ENCODE data around the gene PRG3. TPM values are rescaled to one million over a fixed set of nuclear protein-coding genes. Genes with fewer than 3 reads are reported as not detected.
"Not testable (repeated sequence)": the region's sequence is repeated elsewhere in the genome, so short reads cannot be mapped to it uniquely, and the experiment has no call there.

PRG3 gene
- total and polyA plus RNA-seq, 8 donors, result not detected

DNA sequence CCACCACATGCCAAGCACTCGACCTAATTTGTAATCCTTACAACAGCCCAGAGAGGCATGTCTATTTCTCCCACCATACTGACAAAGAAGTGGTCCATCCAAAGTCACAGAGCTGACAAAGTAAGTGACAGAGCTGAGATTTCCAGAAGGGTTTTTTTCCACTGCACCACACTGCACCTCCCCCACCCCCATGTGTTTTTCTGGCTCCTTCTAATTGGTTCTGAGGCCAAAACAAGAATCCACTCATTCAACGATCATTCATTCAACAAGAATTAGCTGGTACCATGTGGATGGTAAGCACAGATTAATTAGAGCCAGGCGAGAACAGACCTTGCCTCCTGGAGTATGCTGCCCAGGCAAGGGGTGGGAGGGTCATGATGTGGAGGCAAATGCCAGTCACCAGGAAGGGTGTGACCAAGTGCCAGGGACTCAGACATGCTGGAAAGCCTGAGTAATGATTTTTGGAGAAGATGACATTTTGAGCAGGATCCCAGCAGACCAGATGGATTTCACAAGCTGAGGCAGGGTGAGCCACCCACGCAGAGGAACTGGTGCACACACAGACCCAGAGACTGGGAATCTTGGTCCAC is 24.4 kb upstream of the PRG3 start:
- peaks cover 25 to 51% (median 36%) of the 10 kb centered on the region in 4 donors for H3K36me3 ChIP-seq
- H3K4me1 ChIP-seq, result peaks cover 0 to 18% (median 0%) of the 10 kb centered on the region in 4 donors
- WGBS, 5 donors, result 78 to 88% (median 80%) methylated on average over 4 of the region's 4 CpGs
- TF ChIP-seq POLR2A (IDR thresholded peaks at IDR 0.05) (no peak), EP300 (IDR thresholded peaks at IDR 0.05) (no peak), POLR2AphosphoS5 (IDR thresholded peaks at IDR 0.05) (no peak)
- TF ChIP-seq, protein P1, sequence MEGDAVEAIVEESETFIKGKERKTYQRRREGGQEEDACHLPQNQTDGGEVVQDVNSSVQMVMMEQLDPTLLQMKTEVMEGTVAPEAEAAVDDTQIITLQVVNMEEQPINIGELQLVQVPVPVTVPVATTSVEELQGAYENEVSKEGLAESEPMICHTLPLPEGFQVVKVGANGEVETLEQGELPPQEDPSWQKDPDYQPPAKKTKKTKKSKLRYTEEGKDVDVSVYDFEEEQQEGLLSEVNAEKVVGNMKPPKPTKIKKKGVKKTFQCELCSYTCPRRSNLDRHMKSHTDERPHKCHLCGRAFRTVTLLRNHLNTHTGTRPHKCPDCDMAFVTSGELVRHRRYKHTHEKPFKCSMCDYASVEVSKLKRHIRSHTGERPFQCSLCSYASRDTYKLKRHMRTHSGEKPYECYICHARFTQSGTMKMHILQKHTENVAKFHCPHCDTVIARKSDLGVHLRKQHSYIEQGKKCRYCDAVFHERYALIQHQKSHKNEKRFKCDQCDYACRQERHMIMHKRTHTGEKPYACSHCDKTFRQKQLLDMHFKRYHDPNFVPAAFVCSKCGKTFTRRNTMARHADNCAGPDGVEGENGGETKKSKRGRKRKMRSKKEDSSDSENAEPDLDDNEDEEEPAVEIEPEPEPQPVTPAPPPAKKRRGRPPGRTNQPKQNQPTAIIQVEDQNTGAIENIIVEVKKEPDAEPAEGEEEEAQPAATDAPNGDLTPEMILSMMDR (IDR thresholded peaks at IDR 0.05), result no peak
- H3K9me3 ChIP-seq, result no peaks in the 10 kb centered on the region
- no peaks in the 10 kb centered on the region for H3K27me3 ChIP-seq
- H3K27ac ChIP-seq, result no peak overlapping the region
- intact Hi-C loops (cut with DNase I; ENCODE audit: low total_unique reads), result no loop called here
- H3K4me3 ChIP-seq, result no peak overlapping the region
- no peak for DNase-seq

DNA sequence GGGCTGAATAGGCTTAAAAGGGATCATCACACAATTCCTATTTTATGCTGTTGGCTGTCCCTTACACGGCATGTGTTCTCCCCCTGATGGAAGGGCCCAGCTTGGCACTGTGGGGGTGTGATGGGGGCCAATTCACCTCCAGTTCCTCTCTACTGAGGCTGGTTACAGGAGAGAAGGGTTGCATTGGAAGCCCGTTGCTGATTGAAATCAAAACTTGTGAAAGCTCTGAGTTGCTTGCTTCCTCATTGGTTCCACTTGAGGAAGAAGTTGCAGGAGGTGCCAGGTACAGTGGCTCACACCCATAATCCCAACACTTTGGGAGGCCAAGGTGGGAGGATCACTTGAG is 22.8 kb upstream of the PRG3 start:
- 75 to 89% (median 82%) methylated on average over 1 to 2 of the region's 2 CpGs for WGBS, 5 donors

DNA sequence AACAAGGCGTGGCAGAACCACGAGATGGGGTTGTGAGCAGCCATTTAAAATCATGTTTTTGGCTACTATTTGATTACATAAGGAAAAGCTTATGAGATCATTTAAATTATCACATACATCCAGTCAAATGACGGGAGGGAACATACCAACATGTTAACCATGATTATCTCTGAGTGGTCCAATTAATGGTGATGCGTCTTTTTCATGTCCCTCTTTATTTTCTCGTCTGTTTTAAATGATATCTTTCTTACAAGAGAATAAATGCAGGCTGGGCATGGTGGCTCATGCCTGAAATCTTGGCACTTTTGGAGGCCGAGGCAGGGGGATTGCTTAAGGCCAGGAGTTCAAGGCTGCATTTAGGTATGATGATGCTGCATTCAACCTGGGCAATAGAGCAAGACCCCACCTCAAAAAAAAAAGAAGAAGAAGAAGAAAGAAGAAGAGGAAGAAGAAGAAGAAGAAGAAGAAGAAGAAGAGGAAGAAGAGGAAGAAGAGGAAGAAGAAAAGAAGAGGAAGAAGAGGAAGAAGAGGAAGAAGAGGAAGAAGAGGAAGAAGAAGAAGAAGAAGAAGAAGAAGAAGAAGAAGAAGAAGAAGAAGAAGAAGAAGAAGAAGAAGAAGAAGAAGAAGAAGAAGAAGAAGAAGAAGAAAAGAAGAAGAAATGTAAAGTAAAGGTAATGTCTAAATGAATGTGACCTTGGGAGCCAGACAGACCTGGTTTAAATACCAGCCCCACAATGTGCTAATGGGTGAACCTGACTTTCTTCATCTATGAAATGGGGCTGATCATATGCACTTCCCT is 22.3 kb upstream of the PRG3 start:
- 74 to 81% (median 77%) methylated on average over 6 of the region's 6 CpGs for WGBS, 5 donors
- H3K9me3 ChIP-seq; DNase-seq; H3K4me3 ChIP-seq; intact Hi-C loops (cut with DNase I; ENCODE audit: low total_unique reads); H3K27me3 ChIP-seq; H3K27ac ChIP-seq: not testable (repeated sequence)
- Histone ChIP-seq H3K36me3 (peaks cover 6 to 29% (median 15%) of the 10 kb centered on the region in 4 donors), H3K4me1 (peaks cover 0 to 18% (median 0%) of the 10 kb centered on the region in 4 donors)

More for the DNA sequence above, 22.8 kb upstream of the PRG3 start:
- Histone ChIP-seq H3K4me3 (no peak overlapping the region), H3K27ac (no peak overlapping the region), H3K27me3 (no peaks in the 10 kb centered on the region), H3K9me3 (no peaks in the 10 kb centered on the region), H3K4me1 (peaks cover 0 to 18% (median 0%) of the 10 kb centered on the region in 4 donors), H3K36me3 (peaks cover 9 to 35% (median 20%) of the 10 kb centered on the region in 4 donors)
- intact Hi-C loops (cut with DNase I; ENCODE audit: low total_unique reads), result no loop called here
- DNase-seq, result no peak
- no peak for TF ChIP-seq POLR2A (IDR thresholded peaks at IDR 0.05)
- TF ChIP-seq, protein P1 (IDR thresholded peaks at IDR 0.05), result no peak
- no peak for TF ChIP-seq POLR2AphosphoS5 (IDR thresholded peaks at IDR 0.05)
- no peak for TF ChIP-seq EP300 (IDR thresholded peaks at IDR 0.05)

DNA sequence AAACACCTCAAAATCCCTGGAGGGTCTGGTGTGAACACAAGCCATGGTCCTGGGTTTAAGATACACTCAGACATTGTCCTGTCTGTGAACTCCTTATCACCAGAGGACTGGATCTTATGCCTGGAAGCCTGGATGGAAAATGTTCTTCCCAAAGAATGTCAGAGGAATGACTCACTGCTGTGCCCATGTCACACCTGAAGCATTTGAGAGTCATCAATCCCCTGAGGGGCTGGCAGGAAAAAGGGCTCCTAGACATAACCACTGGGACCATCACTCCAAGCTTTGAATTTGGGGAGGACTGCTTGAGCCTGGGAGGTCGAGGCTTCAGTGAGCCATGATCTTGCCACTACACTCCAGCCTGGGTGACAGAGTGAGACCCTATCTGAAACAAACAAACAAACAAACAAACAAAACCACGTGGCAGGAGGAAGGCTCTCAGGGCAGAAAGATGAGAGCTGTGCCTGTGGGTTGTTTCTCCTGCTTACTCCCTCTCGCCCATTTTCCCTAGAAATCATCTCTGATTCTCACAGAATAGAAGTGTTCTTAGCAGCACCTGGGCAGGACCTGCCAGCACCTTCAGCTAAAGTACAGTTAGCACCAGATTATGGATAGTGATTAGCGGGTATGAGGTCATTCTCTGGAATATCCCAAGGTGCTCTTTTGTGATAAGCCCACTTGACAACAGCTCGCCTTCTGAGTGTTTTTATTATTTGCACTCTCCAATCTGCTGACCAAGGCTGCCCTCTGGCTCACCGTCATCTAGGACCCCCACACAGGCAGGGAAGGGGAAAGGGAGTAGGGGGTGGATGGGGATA is 21.4 kb upstream of the PRG3 start:
- no peak overlapping the region for H3K27ac ChIP-seq
- peaks cover 0 to 21% (median 7%) of the 10 kb centered on the region in 4 donors for H3K36me3 ChIP-seq
- no peak for DNase-seq
- peaks cover 0 to 16% (median 0%) of the 10 kb centered on the region in 4 donors for H3K4me1 ChIP-seq
- intact Hi-C loops (cut with DNase I; ENCODE audit: low total_unique reads), result no loop called here
- no peaks in the 10 kb centered on the region for H3K9me3 ChIP-seq
- 36 to 47% (median 44%) methylated on average over 6 of the region's 6 CpGs for WGBS, 5 donors
- TF ChIP-seq POLR2AphosphoS5 (IDR thresholded peaks at IDR 0.05), result no peak
- no peak for TF ChIP-seq EP300 (IDR thresholded peaks at IDR 0.05)
- TF ChIP-seq, protein P1 (IDR thresholded peaks at IDR 0.05), result no peak
- TF ChIP-seq POLR2A (IDR thresholded peaks at IDR 0.05), result no peak
- H3K27me3 ChIP-seq, result no peaks in the 10 kb centered on the region
- H3K4me3 ChIP-seq, result no peak overlapping the region

Measured in stomach (tissue), 9 donors.